K562 (cell line): Measurements from ENCODE around the gene RPL36AL. TPM values are rescaled to one million over a fixed set of nuclear protein-coding genes. Genes with fewer than 3 reads are reported as not detected.

ENCODE experiments used
- FOXM1 ChIP-seq, 2 experiments: fragments of 450-650 bp in 1 of 2; sonication (generic) in 1 of 2; formaldehyde crosslinking in 1 of 2; IDR thresholded peaks; 2 replicates each; pipeline versions ENCODE4 v1.6.1 to v1.9.0; 2017 to 2022; ENCODE audit warnings: low read depth in 2 of 2, mild to moderate bottlenecking in 2 of 2, missing genetic modification reagents in 1 of 2, moderate library complexity in 1 of 2
- FOXO4 ChIP-seq: fragments of 450-650 bp; formaldehyde crosslinking; IDR thresholded peaks from 2 replicates; pipeline ENCODE4 v1.4.0; 2020; ENCODE audit warnings: mild to moderate bottlenecking, moderate library complexity
- MYNN ChIP-seq, 2 experiments: sonication (generic); formaldehyde crosslinking in 1 of 2; IDR thresholded peaks; 2 replicates each; pipeline versions ENCODE4 v1.5.0 to v1.6.1; 2016 to 2020; ENCODE audit warnings: antibody characterized with exemption in 1 of 2, missing genetic modification reagents in 1 of 2
- POLR2AphosphoS2 ChIP-seq: IDR thresholded peaks from 2 replicates; pipeline ENCODE4 v1.6.1; 2012; ENCODE audit warnings: low read length, improper control_type of control experiment
- RAD51 ChIP-seq: fragments of 450-650 bp; IDR thresholded peaks from 2 replicates; pipeline ENCODE4 v1.7.1; 2016; ENCODE audit warnings: low read depth, mild to moderate bottlenecking, borderline replicate concordance
- RFX1 ChIP-seq: fragments of 450-650 bp; IDR thresholded peaks from 2 replicates; pipeline ENCODE4 v1.6.1; 2016; ENCODE audit warnings: mild to moderate bottlenecking, moderate library complexity
- SIRT6 ChIP-seq: IDR thresholded peaks from one replicate; pipeline ENCODE4 v1.6.1; 2012; ENCODE audit warnings: low read depth, mild to moderate bottlenecking, control low read depth, inconsistent platforms, low read length, moderate library complexity
- SRF ChIP-seq, 2 experiments: fragments of 250-450, 450-650 bp in 1 of 2; sonication (Bioruptor Pico) in 1 of 2; sonication (generic) in 1 of 2; formaldehyde crosslinking; IDR thresholded peaks; 2 replicates each; pipeline versions ENCODE4 v1.5.0 to v1.5.1; 2020 to 2022; ENCODE audit warnings: mild to moderate bottlenecking in 1 of 2, missing genetic modification reagents in 1 of 2
- TAF15 ChIP-seq: fragments of 200-400 bp; formaldehyde crosslinking; IDR thresholded peaks from 2 replicates; pipeline ENCODE4 v1.6.1; 2017; ENCODE audit warnings: mild to moderate bottlenecking, low read depth, low read length, moderate library complexity
- ZBTB12 ChIP-seq: fragments of 250-450 bp; sonication (Bioruptor Pico); IDR thresholded peaks from 2 replicates; pipeline ENCODE4 v1.4.0; 2020
- ZBTB9 ChIP-seq: fragments of 450-650 bp; formaldehyde crosslinking; IDR thresholded peaks from 2 replicates; pipeline ENCODE4 v1.4.0; 2020; ENCODE audit warnings: mild to moderate bottlenecking, moderate library complexity
- ZKSCAN8 ChIP-seq: fragments of 200-800 bp; sonication (Bioruptor generic); IDR thresholded peaks from 2 replicates; pipeline ENCODE4 v1.6.1; 2016; ENCODE audit warnings: missing genetic modification characterization, missing compliant biosample characterization
- ZNF41 ChIP-seq: fragments of 250-450 bp; sonication (Bioruptor Pico); conservative IDR thresholded peaks from 2 replicates; pipeline ENCODE4 v1.4.0; 2020; ENCODE audit warnings: mild to moderate bottlenecking
- ZNF561 ChIP-seq: fragments of 450-650 bp; formaldehyde crosslinking; conservative IDR thresholded peaks from 2 replicates; pipeline ENCODE4 v1.4.0; 2020; ENCODE audit warnings: mild to moderate bottlenecking, moderate library complexity
- ZNF57 ChIP-seq: fragments of 450-650 bp; formaldehyde crosslinking; IDR thresholded peaks from 2 replicates; pipeline ENCODE4 v1.4.0; 2020; ENCODE audit warnings: mild to moderate bottlenecking, moderate library complexity
- polyA plus RNA-seq, 8 experiments: library from polyadenylated mRNA; depleted of rRNA in 4 of 8; stranded (reverse) in 5 of 8; unstranded in 3 of 8; fragments of >200 nt; fragmentation: Nextera tagmentation in 2 of 8; fragmentation: Illumina TruSeq in 1 of 8; extraction: Ambion mirVana in 2 of 8; extraction: Trizol in 1 of 8; gene quantifications; 2 replicates each; pipeline versions ENCODE4 v1.2.1 to v1.2.3, GENCODE V29; 2011 to 2014; ENCODE audit warnings: inconsistent platforms in 1 of 8, missing spikeins in 1 of 8
- total RNA-seq, 7 experiments: library from RNA; depleted of rRNA in 6 of 7; stranded (reverse); fragments of >200 nt in 6 of 7; fragmentation: Illumina TruSeq in 2 of 7; extraction: Trizol in 2 of 7; gene quantifications; 2 replicates each; pipeline versions ENCODE4 v1.2.1 to v1.2.3, GENCODE V29; 2011 to 2021; ENCODE audit warnings: low replicate concordance in 1 of 7
- TF ChIP-seq, protein P1 (sequence below): fragments of 250-450 bp; sonication (Bioruptor Pico); IDR thresholded peaks from 2 replicates; pipeline ENCODE4 v1.8.0; 2022; ENCODE audit warnings: moderate library complexity, mild to moderate bottlenecking, inconsistent platforms
- TF ChIP-seq, protein P2 (sequence below): sonication (generic); formaldehyde crosslinking; IDR thresholded peaks from 2 replicates; pipeline ENCODE4 v1.8.1; 2023; ENCODE audit warnings: mild to moderate bottlenecking, missing genetic modification reagents
- TF ChIP-seq, protein P3 (sequence below): sonication (generic); formaldehyde crosslinking; IDR thresholded peaks from 2 replicates; pipeline ENCODE4 v1.8.1; 2023; ENCODE audit warnings: mild to moderate bottlenecking, missing genetic modification reagents, moderate library complexity

RPL36AL gene
- total and polyA plus RNA-seq, 9 of the 15 experiments (the other 6 are each of a cell fraction or from before 2014, with no cell fraction given), result 146 to 674 (median 360) TPM

DNA sequence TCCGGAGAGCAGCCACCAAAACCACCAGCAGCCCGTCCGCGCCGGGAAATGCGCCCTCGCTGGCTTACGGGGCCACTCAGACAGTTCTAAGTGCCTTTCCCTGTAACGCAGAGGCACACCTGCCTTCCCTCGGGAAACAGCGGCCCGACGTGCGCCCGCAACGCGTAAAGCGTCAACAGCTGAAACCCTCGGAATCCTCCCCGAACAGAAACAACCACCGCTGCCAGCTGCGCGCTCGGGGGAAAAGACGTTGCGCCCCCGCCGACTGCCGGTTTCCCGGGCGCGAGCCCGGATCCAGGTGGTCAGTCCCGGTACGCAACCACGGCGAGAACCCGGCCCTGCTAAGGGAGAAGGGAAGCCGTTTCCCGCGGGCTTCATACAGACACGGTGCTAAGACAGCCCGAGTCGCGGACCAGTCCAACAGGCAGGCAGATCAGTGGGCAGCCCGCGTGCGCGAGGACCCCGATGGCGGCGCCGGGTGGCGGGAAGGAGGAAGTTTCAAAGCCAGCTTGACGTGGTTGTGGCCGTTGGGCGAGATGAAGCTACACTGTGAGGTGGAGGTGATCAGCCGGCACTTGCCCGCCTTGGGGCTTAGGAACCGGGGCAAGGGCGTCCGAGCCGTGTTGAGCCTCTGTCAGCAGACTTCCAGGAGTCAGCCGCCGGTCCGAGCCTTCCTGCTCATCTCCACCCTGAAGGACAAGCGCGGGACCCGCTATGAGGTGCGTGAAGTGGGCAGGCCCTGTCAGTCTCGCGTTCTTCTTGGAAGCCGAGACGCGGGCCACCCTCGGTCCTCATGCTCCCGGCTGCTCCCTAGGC is 21.7 kb downstream of the RPL36AL start, which contains the start of gene LRR1 (continued):
- TF ChIP-seq, protein P1, sequence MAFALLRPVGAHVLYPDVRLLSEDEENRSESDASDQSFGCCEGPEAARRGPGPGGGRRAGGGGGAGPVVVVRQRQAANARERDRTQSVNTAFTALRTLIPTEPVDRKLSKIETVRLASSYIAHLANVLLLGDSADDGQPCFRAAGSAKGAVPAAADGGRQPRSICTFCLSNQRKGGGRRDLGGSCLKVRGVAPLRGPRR (CRISPR knock-in tag), result no peak
- no peak for TF ChIP-seq ZNF561 (CRISPR knock-in tag)
- TF ChIP-seq MYNN (IDR thresholded peaks at IDR 0.05), result no peak
- no peak for TF ChIP-seq MYNN (CRISPR knock-in tag; IDR thresholded peaks at IDR 0.05)
- no peak for TF ChIP-seq FOXO4 (CRISPR knock-in tag)
- TF ChIP-seq SRF (CRISPR knock-in tag; IDR thresholded peaks at IDR 0.05), result no peak
- TF ChIP-seq ZNF57 (CRISPR knock-in tag), result no peak
- TF ChIP-seq, protein P2, sequence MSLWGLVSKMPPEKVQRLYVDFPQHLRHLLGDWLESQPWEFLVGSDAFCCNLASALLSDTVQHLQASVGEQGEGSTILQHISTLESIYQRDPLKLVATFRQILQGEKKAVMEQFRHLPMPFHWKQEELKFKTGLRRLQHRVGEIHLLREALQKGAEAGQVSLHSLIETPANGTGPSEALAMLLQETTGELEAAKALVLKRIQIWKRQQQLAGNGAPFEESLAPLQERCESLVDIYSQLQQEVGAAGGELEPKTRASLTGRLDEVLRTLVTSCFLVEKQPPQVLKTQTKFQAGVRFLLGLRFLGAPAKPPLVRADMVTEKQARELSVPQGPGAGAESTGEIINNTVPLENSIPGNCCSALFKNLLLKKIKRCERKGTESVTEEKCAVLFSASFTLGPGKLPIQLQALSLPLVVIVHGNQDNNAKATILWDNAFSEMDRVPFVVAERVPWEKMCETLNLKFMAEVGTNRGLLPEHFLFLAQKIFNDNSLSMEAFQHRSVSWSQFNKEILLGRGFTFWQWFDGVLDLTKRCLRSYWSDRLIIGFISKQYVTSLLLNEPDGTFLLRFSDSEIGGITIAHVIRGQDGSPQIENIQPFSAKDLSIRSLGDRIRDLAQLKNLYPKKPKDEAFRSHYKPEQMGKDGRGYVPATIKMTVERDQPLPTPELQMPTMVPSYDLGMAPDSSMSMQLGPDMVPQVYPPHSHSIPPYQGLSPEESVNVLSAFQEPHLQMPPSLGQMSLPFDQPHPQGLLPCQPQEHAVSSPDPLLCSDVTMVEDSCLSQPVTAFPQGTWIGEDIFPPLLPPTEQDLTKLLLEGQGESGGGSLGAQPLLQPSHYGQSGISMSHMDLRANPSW, result no peak
- no peak for TF ChIP-seq RAD51
- TF ChIP-seq POLR2AphosphoS2, result no peak
- TF ChIP-seq FOXM1 (IDR thresholded peaks at IDR 0.05; ENCODE audit: low read depth), result no peak
- TF ChIP-seq FOXM1 (CRISPR knock-in tag; IDR thresholded peaks at IDR 0.05; ENCODE audit: low read depth), result no peak
- TF ChIP-seq ZBTB12 (CRISPR knock-in tag), result no peak
- TF ChIP-seq ZBTB9, result no peak
- no peak for TF ChIP-seq SIRT6
- no peak for TF ChIP-seq ZNF41
- TF ChIP-seq, protein P3, sequence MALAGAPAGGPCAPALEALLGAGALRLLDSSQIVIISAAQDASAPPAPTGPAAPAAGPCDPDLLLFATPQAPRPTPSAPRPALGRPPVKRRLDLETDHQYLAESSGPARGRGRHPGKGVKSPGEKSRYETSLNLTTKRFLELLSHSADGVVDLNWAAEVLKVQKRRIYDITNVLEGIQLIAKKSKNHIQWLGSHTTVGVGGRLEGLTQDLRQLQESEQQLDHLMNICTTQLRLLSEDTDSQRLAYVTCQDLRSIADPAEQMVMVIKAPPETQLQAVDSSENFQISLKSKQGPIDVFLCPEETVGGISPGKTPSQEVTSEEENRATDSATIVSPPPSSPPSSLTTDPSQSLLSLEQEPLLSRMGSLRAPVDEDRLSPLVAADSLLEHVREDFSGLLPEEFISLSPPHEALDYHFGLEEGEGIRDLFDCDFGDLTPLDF (CRISPR knock-in tag), result peak; percentile 88
- no peak for TF ChIP-seq ZKSCAN8 (CRISPR knock-in tag)
- TF ChIP-seq RFX1, result no peak
- TF ChIP-seq TAF15, result no peak
